Glomerular endothelial cell (primary cell): ENCODE results near the gene RPS2. TPM values are rescaled to one million over a fixed set of nuclear protein-coding genes. Genes with fewer than 3 reads are reported as not detected.

Experiments used
- DNase-seq: peaks from one replicate; pipeline ENCODE4 v3.0.0-alpha.2; 2011; ENCODE audit warnings: low read depth, low spot score; ENCODE audit errors: extremely low read depth
- total RNA-seq: library from RNA; depleted of rRNA; stranded (reverse); fragments of >200 nt; gene quantifications from 2 replicates; pipeline ENCODE4 v1.2.3, GENCODE V29; 2015

Gene RPS2
- total RNA-seq, 1 donor from 2014 or later: 2,366 TPM

DNA sequence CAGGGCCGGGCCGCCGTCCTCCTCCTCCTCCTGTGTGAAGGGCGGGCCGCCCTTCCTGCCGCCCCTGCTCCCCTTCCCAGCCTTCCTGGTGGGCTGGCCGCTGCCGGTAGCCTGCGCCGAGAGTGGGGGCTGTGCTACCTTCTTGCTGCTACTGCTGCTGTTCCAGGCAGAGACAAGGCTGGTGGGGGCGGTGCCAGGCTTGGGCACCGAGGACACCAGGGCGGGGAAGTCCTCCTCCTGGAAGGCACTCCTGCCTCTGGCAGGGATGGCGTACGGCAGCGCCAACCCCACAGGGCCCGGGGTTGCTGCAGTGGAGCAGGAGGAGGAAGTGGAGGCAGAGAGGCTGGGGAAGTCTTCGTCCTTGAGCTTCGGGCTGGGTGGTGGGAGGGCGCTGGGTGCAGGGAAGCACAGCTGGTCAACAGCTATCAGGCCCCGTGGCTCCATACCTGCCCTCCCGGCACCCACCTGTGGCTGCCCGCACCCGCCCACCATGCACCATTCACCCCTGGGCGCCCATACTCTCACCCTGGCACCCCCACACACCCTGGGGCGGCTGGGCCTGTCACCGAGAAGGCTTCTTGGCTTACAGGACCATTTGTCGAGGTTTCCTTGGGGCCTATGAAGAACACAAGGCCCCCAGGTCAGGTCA lies 35.4 kb upstream of the RPS2 start:
- DNase-seq: no peak

- DNase-seq: no peak
Observed at GRCh38 chr16:1998852-1999801, 34.5 kb upstream of the RPS2 start.

DNA sequence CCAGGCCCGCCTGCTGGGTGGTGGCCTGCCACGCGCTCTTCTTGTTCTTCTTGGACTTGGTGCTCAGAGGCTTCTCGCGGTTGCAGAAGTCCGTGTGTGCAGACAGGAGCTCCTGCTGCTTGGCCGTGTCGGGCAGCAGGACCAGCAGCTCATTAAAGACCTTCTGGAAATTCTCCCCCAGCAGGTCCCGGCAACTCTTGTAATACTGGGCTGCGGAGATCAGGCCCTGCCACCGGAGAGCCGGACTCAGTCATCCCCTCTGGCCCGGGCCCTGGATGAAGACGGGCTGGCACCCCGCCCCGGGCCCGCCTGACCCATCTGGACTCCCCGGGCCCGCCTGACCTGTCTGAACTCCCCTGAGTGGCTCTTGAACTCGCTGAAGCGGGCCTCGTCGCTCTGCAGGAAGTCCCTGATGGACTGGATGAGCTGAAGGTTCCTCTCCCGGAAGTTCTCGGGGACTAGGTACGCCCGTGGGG lies 33.8 kb upstream of the RPS2 start:
- no peak for DNase-seq

DNA sequence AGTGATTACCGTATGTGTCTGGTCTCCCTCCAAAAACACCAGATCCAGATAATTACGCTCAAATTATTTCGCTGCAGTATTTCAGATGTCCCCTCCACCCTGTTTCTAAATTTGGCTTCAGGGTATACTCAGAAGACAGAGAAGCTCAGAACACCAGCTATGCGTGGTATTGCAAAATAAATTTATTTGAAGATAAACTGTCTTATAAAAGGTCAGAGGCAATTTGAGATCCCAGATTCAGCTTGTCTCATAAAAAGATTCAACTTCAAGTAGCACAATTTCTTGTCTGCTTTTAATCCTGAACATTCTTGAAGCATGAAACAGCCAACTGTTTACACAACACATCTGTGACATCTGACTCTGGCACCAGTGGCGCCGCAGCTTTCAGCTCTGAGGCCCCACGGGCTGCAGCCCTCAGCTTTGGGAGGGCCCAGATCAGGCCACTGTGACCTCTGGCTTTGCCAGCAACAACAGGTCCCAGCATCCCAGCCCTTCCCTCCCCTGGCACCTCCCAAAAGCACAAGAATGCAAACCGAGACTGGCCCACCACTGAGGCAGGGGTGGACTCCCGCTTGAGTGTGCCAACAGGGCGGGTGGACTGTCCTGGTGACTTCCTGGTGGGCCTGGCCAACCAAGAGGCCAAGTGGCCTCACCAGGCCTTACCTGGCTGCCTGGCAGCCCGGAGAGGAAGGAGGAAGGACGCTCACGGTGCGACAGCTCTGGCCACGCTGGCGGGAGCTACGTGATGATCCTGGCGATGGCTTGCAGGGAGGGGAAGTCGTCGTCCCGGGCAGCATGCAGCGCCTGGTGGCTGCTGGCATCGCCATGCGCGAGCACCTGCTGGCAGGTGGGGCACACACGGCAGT lies 33.1 kb upstream of the RPS2 start:
- no peak for DNase-seq

GRCh38 chr16:1993731-1994131 lies 29.1 kb upstream of the RPS2 start:
- no peak for DNase-seq

GRCh38 chr16:1992704-1993317 lies 28.2 kb upstream of the RPS2 start:
- no peak for DNase-seq

DNA sequence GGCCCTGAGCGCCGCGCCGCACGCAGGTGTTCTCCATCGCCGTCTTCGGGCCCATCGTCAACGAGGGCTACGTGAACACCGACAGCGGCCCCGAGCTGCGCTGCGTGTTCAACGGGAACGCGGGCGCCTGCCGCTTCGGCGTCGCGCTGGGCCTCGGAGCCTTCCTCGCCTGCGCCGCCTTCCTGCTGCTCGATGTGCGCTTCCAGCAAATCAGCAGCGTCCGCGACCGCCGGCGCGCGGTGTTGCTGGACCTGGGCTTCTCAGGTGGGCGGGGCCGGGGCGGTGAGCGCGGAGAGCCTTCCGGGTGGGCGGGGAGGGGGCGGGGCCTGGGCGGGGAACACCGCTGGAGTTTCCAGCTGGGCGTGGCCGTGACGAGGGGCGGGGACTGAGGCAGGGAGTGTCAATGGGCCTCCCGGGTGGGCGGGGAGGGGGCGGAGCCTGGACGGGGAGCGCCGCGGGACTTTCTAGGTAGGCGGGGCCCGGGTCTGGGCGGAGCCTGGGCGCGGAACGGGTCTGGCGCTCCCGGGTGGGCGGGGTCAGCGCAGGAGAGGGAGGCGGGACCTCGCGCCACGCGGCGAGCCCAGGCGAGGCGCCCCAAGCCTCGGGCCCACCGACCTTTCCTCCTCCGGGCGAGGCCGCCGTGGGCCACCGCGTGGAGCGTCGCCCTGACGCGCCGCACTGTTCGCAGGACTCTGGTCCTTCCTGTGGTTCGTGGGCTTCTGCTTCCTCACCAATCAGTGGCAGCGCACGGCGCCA lies 27.5 kb upstream of the RPS2 start:
- no peak for DNase-seq

DNA sequence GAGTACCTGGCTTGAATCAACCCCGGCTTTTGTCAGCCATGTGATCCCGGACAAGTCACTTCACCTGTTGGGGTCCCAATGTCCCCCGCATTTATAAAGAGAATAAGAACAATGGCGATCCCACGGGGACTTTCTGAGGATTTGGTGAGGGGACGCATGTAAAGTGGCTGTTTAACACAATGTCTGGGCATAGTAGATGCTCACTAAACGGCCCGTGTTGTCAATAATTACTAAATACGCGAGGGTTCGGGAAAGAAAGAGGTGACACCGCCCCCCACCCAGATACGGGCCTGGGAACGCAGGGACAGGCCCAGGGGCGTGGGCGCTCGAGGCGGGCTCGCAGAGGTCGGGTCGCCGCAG lies 26.9 kb upstream of the RPS2 start:
- no peak for DNase-seq

DNA sequence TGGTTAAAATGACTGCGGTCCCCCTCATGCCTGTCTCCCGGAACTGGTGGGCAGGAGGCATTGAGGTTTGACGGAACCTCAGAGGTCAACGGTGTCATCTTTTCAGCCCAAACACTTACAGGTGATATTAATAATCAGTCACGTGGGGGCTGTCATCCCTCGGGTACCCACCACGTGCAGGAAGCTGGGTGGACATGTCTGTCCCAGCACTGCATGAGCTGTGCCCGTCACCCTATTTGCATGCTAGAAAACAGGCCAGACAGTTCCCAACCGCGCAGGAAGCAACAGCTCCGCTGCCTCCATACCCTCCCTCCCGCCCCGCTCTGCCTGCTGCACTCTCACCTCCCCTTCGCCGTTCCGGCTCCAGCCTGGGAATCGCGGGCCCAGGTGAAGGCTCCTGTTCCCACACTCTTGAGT lies 26.5 kb upstream of the RPS2 start:
- no peak for DNase-seq

GRCh38 chr16:1990351-1991134 lies 25.9 kb upstream of the RPS2 start:
- DNase-seq: no peak

DNA sequence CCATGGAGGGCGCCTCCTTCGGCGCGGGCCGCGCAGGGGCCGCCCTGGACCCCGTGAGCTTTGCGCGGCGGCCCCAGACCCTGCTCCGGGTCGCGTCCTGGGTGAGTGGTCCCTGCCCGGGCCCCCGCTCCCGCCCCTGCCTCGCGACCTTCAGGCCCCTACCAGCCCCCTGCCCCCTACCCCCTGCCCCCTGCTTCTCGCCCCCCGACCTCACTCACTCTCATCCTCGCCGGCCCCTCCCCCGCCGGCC lies 25.4 kb upstream of the RPS2 start:
- DNase-seq: no peak

- DNase-seq: no peak
Observed at GRCh38 chr16:1989209-1990100, 24.8 kb upstream of the RPS2 start, which contains the start of gene SYNGR3. Gene SYNGR3, plus strand, starts transcription at chr16:1989970. Its CDS starts 133 bp downstream, at chr16:1990103.

DNA sequence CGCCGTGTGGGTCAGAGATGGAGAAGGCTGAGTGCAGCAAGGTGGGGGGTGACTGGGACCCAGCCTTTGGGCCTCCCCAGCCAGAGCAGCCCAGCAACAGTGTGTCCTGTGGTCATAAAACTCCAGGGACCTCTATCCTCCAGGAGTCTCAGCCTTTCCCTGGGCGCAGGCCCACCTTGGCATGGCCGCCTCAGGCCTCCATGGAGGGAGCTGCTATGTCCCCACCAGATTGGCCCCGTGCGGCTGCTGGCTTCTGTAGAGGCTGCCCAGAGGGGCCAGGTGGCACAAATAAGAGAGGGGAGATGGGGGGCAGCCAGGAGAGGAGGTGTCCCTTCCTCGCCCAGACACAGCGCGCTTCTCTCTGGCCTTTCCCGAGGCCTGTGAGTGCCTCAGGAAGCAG lies 22.6 kb upstream of the RPS2 start:
- DNase-seq: no peak

GRCh38 chr16:1985466-1986150 lies 21.0 kb upstream of the RPS2 start:
- DNase-seq: no peak

DNA sequence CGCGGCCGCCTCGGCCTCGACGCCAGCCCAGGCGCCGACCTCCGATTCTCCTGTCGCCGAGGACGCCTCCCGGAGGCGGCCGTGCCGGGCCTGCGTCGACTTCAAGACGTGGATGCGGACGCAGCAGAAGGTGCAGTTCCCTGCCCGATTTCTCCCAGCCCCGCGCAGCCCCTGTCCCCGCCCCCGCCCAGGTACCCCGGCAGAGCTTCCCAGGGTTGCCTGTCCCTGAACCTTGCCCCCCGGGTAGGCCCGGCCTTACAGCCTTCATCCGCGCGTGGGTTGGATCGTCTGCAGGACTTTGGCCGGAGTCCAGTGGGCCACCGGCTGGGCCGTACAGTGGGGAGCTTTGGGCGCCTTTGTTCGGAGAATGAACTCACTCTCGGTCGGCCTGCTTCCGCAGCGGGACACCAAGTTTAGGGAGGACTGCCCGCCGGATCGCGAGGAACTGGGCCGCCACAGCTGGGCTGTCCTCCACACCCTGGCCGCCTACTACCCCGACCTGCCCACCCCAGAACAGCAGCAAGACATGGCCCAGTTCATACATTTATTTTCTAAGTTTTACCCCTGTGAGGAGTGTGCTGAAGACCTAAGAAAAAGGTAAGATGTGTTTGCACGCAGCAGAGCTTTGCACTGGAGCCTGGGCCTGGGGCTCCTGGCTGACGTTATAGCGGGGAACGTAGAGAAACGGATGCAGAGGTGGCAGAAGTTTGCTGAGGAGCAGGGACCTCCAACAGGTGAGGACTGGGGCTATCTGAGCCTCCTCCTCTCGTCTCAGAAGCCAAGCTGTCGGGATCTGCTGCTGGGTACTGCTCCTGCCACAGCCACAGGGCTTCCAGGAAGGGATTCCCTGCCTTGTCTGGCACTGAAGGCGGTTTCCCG lies 20.0 kb upstream of the RPS2 start:
- no peak for DNase-seq

DNA sequence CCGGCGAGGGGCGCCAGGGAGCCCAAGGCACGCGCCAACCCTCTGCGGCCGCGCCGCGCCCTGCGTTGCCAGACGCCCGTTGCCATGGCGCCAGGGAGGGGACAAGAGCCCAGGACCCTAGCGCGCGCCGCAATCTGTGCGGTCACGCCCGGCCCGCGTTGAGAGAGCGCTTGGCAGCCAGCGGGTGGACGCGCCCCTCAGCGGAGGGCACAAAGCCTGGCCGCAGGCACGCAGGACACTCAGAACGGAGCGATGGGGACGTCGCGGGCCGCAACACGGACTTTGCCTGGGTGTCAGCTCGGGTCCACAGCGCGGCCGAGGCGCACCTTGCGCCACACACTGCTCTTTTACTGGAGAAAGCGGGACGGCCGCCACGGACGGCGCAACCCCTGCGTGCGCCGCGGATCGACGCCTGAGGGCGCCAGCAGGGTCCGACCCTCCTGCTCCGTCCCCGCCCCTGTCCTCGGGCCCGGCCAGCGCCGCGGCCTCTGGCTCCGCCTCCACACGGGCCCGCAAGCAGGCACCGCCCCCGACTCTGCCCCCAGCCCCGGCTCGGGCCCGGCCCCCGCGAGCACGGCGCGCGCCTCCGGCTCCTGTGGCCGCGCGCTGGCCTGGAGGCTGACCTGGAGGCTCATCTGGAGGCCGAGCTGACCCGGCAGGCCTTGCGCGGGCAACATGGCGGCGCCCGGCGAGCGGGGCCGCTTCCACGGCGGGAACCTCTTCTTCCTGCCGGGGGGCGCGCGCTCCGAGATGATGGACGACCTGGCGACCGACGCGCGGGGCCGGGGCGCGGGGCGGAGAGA lies 19.1 kb upstream of the RPS2 start, which contains the start of gene GFER:
Gene GFER, plus strand, starts transcription at position 650 of the 803 bp plus-strand sequence. Its CDS starts 26 bp downstream, at position 676.
- no peak for DNase-seq
